Measurements from ENCODE around the gene GP1BB.
"Not testable (repeated sequence)": the region's sequence is repeated elsewhere in the genome, so short reads cannot be mapped to it uniquely, and the experiment has no call there.

The GP1BB gene

DNA sequence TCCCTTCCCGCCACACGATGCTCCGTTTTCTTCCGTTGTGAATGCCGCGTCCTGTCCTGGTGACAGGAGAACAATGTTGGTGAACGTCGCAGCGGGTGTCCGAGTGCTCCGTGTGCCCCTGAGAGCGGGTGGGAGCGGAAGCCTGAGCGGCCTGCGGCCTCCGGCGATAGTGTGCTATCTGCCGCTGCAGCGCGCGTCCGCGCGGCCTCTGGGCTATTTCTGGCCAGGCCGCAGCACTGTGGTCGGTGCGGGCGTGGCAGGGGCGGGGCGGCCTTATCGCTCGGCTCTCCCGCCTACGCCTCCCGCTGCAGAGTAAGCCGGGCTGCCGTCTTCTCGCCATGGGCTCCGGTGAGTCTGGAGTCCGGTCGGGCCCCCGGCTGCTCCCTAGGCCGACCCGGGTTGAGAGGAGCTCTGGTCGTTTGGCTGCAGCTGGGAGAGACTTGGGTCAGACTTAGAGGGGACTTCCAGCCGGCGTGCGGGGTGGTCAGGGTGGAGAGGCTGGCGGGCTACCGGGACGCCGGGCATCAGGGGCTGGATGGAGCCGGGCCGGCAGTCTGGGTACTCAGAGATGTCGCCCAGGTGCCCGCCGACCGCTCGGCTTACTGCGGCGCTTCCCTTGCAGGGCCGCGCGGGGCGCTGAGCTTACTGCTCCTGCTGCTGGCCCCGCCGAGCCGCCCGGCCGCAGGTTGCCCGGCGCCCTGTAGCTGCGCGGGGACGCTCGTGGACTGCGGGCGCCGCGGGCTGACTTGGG is at the start of gene GP1BB:
Gene GP1BB, plus strand, starts transcription at position 308 of the 751 bp plus-strand sequence. Its CDS starts 31 bp downstream, at position 339.
- peak; percentile 41 for DNase-seq (ENCODE audit: low read depth)
- TF ChIP-seq, protein P1, sequence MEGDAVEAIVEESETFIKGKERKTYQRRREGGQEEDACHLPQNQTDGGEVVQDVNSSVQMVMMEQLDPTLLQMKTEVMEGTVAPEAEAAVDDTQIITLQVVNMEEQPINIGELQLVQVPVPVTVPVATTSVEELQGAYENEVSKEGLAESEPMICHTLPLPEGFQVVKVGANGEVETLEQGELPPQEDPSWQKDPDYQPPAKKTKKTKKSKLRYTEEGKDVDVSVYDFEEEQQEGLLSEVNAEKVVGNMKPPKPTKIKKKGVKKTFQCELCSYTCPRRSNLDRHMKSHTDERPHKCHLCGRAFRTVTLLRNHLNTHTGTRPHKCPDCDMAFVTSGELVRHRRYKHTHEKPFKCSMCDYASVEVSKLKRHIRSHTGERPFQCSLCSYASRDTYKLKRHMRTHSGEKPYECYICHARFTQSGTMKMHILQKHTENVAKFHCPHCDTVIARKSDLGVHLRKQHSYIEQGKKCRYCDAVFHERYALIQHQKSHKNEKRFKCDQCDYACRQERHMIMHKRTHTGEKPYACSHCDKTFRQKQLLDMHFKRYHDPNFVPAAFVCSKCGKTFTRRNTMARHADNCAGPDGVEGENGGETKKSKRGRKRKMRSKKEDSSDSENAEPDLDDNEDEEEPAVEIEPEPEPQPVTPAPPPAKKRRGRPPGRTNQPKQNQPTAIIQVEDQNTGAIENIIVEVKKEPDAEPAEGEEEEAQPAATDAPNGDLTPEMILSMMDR (IDR thresholded peaks at IDR 0.05; ENCODE audit: insufficient read depth, low read depth, low read length, missing control alignments), result no peak
- no peak within 1 kb of the TSS for H3K4me3 ChIP-seq (ENCODE audit: low read depth, low read length)

DNA sequence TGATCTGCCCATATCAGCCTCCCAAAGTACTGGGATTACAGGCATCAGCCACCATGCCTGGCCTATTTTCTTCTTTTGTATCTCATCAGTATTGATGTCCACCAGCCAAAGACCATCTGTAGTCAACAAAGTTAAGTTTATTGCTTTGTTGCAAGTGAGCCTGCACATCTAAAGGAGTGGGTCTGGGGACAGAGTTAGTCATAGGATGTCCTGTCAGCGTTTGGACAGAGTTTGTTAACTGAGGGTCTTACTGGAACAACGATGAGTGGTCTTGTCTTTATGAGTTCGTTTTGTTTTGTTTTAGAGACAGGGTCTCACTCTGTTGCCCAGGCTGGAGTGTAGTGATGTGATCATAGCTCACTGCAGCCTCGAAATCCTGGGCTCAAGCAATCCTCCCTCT is 49.7 kb upstream of the GP1BB start:
- TF ChIP-seq, protein P1 (IDR thresholded peaks at IDR 0.05; ENCODE audit: insufficient read depth, low read depth, low read length, missing control alignments), result no peak
- no peak for DNase-seq (ENCODE audit: low read depth)
- no peak overlapping the region for H3K4me3 ChIP-seq (ENCODE audit: low read depth, low read length)

DNA sequence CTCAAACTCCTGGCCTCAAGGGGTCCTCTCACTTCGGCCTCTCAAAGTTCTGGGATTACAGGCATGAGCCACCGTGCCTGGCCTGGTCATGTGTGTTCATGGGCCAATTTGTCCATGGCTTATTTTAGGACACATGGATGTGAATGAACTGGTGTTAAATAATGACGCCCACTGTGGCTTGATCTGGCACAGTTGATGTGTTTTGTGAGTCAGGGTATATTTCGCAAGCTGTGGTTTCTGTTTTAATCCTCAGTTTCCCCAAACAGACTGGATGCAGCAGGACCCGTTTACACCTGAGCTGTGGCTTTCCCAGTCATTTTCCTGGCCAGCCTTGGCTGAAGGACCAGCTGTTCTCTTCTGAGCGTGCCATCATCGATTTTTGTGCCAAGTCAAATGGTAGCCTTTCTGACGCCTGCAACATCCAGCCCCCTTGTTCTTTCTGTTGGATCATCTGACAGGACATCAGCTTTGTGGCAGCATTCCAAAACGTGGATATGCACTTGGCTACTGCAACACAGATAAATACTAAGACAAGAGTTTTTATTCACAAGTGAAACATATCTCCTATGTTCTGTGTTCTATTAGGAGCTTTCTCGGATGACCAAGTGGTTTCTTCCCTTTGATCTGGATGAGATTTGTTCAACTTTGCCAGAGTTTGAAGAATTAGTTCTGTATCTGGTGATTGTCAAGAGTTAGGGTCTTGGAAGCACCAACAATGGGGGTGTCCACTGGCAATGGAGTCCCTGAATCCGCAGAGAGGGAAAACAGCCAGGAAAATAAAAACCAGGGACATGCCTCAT is 49.0 kb upstream of the GP1BB start:
- H3K4me3 ChIP-seq (ENCODE audit: low read depth, low read length), result no peak overlapping the region
- DNase-seq (ENCODE audit: low read depth), result no peak
- TF ChIP-seq, protein P1 (IDR thresholded peaks at IDR 0.05; ENCODE audit: insufficient read depth, low read depth, low read length, missing control alignments), result no peak

- TF ChIP-seq, protein P1 (IDR thresholded peaks at IDR 0.05; ENCODE audit: insufficient read depth, low read depth, low read length, missing control alignments), result no peak
- no peak for DNase-seq (ENCODE audit: low read depth)
- no peak overlapping the region for H3K4me3 ChIP-seq (ENCODE audit: low read depth, low read length)
Observed at GRCh38 chr22:19674929-19675253, 48.4 kb upstream of the GP1BB start.

DNA sequence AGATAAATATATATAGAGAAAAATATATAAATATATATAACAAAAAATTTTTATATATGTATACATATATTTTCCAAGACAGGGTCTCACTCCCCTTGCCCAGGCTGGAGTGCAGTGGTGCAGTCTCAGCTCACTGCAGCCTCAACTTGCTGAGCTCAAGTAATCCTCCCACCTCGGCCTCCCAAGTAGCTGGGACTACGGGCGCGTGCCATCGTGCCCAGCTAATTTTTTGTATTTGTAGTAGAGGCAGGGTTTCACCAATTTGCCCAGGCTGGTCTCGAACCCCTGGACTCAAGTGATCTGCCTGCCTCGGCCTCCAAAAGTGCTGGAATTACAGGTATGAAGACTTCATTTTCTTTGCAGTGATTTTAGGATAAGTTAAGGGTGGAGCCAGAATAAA is 47.9 kb upstream of the GP1BB start:
- DNase-seq (ENCODE audit: low read depth), result no peak
- TF ChIP-seq, protein P1 (IDR thresholded peaks at IDR 0.05; ENCODE audit: insufficient read depth, low read depth, low read length, missing control alignments), result no peak

DNA sequence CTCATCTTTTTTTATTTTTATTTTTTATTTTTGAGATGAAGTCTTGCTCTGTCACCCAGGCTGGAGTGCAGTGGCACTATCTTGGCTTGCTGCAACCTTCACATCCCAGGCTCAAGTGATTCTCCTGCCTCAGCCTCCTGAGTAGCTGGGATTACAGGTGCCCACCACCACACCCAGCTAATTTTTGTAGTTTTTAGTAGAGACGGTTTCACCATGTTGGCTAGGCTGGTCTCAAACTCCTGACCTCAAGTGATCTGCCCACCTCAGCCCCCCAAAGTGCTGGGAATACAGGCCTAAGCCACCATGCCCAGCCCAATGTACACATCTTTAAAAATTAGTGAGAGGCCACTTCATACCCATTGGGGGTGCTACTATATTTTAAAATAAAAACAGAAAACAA is 46.9 kb upstream of the GP1BB start:
- DNase-seq (ENCODE audit: low read depth); H3K4me3 ChIP-seq (ENCODE audit: low read depth, low read length): not testable (repeated sequence)

More for the DNA sequence above, 47.9 kb upstream of the GP1BB start:
- H3K4me3 ChIP-seq (ENCODE audit: low read depth, low read length), result no peak overlapping the region

DNA sequence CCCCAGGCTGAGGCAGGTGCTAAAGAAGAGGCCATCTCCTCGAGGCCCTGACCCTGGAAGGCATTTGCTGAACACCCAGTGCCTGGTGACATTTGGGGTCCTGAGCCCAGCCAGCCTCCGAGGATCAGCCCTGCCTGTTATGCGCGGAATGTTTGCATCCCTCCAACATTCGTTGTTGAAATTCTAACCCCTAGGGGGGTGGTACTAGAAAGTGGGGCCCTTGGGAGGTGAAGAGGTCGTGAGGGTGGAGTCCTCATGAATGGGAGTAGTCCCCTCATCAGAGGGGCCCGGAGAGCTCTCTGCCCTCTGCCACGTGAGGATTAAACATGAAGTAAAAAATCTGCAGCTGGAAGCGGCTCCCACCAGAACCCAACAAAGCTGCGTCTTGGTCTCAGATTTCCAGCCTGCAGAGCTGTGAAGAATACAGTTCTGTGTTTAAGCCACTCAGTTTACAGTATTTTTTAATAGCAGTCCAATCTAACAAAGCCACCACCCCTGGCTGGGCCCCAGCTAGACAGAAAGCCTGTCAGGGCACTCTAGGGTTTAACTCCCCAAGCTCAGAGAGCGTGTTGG is 44.3 kb upstream of the GP1BB start:
- DNase-seq (ENCODE audit: low read depth), result no peak
- TF ChIP-seq, protein P1 (IDR thresholded peaks at IDR 0.05; ENCODE audit: insufficient read depth, low read depth, low read length, missing control alignments), result no peak
- no peak overlapping the region for H3K4me3 ChIP-seq (ENCODE audit: low read depth, low read length)
